ENCODE data around the gene SOAT1. TPM values are rescaled to one million over a fixed set of nuclear protein-coding genes. Genes with fewer than 3 reads are reported as not detected.
A peak's percentile ranks its signal among the peaks of the same experiment; 100 is the strongest.

Gene SOAT1
- total and polyA plus RNA-seq, 2 donors (not counting 1 experiment from before 2014, with no cell fraction given), result 3.1 to 25.1 TPM

DNA sequence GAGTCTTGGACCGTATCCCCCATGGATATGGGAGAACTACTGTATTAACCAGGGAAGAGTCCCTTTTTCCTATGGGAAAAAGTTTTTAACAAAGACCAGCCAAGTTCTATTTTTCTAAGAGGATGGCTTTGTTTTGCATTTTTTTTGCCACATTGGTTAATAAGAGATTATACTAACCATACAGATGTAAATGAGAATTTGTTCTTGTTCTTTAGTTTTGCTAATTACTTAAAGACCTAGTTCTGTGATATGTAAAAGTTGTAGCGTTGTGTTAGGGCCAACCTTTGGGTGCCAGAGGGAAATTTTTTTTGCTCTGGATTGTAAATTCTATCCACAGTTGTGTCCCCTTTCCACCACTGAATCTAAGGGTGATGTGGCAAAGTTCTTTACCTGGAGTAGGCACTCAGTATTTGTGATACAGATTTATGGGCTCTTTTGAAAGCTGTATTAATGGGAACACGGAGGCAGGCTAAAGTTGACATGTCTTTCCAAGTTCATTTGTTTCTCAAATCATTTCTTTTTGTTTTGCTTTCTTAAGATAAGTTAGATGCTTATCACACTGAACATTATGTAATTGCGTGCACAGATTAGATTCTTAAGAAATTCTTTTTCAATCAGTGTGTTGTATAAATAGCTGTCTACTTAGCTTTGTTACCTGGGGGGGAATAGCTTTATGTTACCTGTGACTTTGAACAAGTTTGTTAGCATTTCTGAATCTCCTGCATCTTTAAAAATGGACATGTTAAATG, 2.9 kb downstream of the SOAT1 start:
- no peak for ATAC-seq (ENCODE audit: low read depth)
- POLR2A ChIA-PET, result interaction anchor here (0.6 kb wide), 1 partner anchor 69 kb away, joined by 3 read pairs; the partner anchor contains the start of gene AXDND1

DNA sequence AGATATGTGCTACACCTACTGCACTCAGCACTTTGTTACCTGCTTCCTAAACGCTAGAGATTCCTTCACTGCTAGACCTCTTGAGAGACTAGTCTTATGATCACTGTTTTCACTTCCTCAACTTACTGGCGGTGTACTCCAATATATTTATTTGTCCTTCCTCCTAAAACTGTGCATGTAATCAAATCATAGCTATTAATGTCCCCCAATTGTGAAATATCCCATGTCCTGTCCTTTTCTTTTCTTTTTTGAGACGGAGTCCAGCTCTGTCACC, 3.4 kb downstream of the SOAT1 start:
- peak overlapping the region; percentile 24 for H3K4me2 ChIP-seq (replicated peaks; ENCODE audit: low read depth, low read length, poor library complexity, severe bottlenecking)
- ChIA-PET POLR2A (interaction anchor here (0.6 kb wide), 1 partner anchor 69 kb away, joined by 3 read pairs; the partner anchor contains the start of gene AXDND1), CTCF (interaction anchor here (0.7 to 0.8 kb wide), 2 partner anchors 73 to 653 kb away, joined by 3 to 4 read pairs; no protein-coding TSS in a partner anchor)
- Mint-ChIP-seq H3K4me3 (peak overlapping the region; percentile 24), H3K4me1 (peaks cover 53% of the 10 kb centered on the region), H3K27me3 (no peaks in the 10 kb centered on the region), H3K27ac (peak overlapping the region; percentile 23), H3K9me3 (ENCODE audit: insufficient read depth) (no peaks in the 10 kb centered on the region)
- H3K4me1 ChIP-seq (ENCODE audit: control insufficient read depth in 2 of 2, insufficient read depth in 2 of 2, low read length in 2 of 2), result peaks cover 32 to 43% of the 10 kb centered on the region in 2 donors
- H3K9ac ChIP-seq (ENCODE audit: low read length), result no peak overlapping the region
- H2AFZ ChIP-seq (ENCODE audit: insufficient read depth, low read depth, low read length, poor library complexity, severe bottlenecking), result no peak overlapping the region
- no peaks in the 10 kb centered on the region for H3K27me3 ChIP-seq (replicated peaks in 1 of 4; ENCODE audit: control extremely low read depth in 1 of 4, control insufficient read depth in 3 of 4, insufficient read depth in 4 of 4, low read length in 3 of 4)
- H3K36me3 ChIP-seq (replicated peaks in 1 of 2; ENCODE audit: control extremely low read depth in 1 of 2, control insufficient read depth in 1 of 2, extremely low read depth in 1 of 2, insufficient read depth in 2 of 2, low read length in 1 of 2), result no peaks in the 10 kb centered on the region
- peaks cover 68% of the 10 kb centered on the region for H3K79me2 ChIP-seq (ENCODE audit: control insufficient read depth, insufficient read depth, low read length)
- intact Hi-C loops (cut with micrococcal nuclease), result loop anchor here (10.0 kb wide), 1 partner anchor 1338 kb away; the partner anchor contains the start of gene XPR1
- 38% methylated on average over 3 of the region's 3 CpGs for WGBS (ENCODE audit: insufficient coverage)
- peaks cover 10% of the 10 kb centered on the region for H4K20me1 ChIP-seq (ENCODE audit: control insufficient read depth, insufficient read depth, low read length, poor library complexity, severe bottlenecking)
- ATAC-seq (ENCODE audit: low read depth), result no peak
- no peak overlapping the region for H3K27ac ChIP-seq (ENCODE audit: low read length in 2 of 2)
- H3K9me3 ChIP-seq (ENCODE audit: control extremely low read depth in 1 of 3, control insufficient read depth in 2 of 3, insufficient read depth in 1 of 3, low read length in 2 of 3), result no peaks in the 10 kb centered on the region
- DNase-seq, result peak; percentile 50
- TF ChIP-seq EZH2 (IDR thresholded peaks at IDR 0.05; ENCODE audit: borderline replicate concordance, insufficient read depth, low read depth, low read length, poor library complexity, severe bottlenecking), result no peak
- TF ChIP-seq, protein P1, sequence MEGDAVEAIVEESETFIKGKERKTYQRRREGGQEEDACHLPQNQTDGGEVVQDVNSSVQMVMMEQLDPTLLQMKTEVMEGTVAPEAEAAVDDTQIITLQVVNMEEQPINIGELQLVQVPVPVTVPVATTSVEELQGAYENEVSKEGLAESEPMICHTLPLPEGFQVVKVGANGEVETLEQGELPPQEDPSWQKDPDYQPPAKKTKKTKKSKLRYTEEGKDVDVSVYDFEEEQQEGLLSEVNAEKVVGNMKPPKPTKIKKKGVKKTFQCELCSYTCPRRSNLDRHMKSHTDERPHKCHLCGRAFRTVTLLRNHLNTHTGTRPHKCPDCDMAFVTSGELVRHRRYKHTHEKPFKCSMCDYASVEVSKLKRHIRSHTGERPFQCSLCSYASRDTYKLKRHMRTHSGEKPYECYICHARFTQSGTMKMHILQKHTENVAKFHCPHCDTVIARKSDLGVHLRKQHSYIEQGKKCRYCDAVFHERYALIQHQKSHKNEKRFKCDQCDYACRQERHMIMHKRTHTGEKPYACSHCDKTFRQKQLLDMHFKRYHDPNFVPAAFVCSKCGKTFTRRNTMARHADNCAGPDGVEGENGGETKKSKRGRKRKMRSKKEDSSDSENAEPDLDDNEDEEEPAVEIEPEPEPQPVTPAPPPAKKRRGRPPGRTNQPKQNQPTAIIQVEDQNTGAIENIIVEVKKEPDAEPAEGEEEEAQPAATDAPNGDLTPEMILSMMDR (IDR thresholded peaks at IDR 0.05), result no peak
- H3K4me3 ChIP-seq (ENCODE audit: control extremely low read depth in 1 of 5, extremely low read depth in 1 of 5, insufficient read depth in 1 of 5, low read depth in 2 of 5, low read length in 4 of 5), result no peak overlapping the region

More for the DNA sequence above, 2.9 kb downstream of the SOAT1 start:
- H2AFZ ChIP-seq (ENCODE audit: insufficient read depth, low read depth, low read length, poor library complexity, severe bottlenecking), result no peak overlapping the region
- Mint-ChIP-seq H3K27me3 (no peaks in the 10 kb centered on the region), H3K27ac (peak overlapping the region; percentile 23), H3K4me1 (peaks cover 53% of the 10 kb centered on the region), H3K4me3 (peak overlapping the region; percentile 24), H3K9me3 (ENCODE audit: insufficient read depth) (no peaks in the 10 kb centered on the region)
- no peaks in the 10 kb centered on the region for H3K36me3 ChIP-seq (replicated peaks in 1 of 2; ENCODE audit: control extremely low read depth in 1 of 2, control insufficient read depth in 1 of 2, extremely low read depth in 1 of 2, insufficient read depth in 2 of 2, low read length in 1 of 2)
- peak overlapping the region; percentile 24 for H3K4me2 ChIP-seq (replicated peaks; ENCODE audit: low read depth, low read length, poor library complexity, severe bottlenecking)
- TF ChIP-seq, protein P1 (IDR thresholded peaks at IDR 0.05), result no peak
- TF ChIP-seq EZH2 (IDR thresholded peaks at IDR 0.05; ENCODE audit: borderline replicate concordance, insufficient read depth, low read depth, low read length, poor library complexity, severe bottlenecking), result no peak
- H3K27ac ChIP-seq (ENCODE audit: low read length in 2 of 2), result no peak overlapping the region
- no peak overlapping the region for H3K4me3 ChIP-seq (ENCODE audit: control extremely low read depth in 1 of 5, extremely low read depth in 1 of 5, insufficient read depth in 1 of 5, low read depth in 2 of 5, low read length in 4 of 5)
- no peak for DNase-seq
- H3K27me3 ChIP-seq (replicated peaks in 1 of 4; ENCODE audit: control extremely low read depth in 1 of 4, control insufficient read depth in 3 of 4, insufficient read depth in 4 of 4, low read length in 3 of 4), result no peaks in the 10 kb centered on the region
- no peak overlapping the region for H3K9ac ChIP-seq (ENCODE audit: low read length)
- no peaks in the 10 kb centered on the region for H3K9me3 ChIP-seq (ENCODE audit: control extremely low read depth in 1 of 3, control insufficient read depth in 2 of 3, insufficient read depth in 1 of 3, low read length in 2 of 3)
- intact Hi-C loops (cut with micrococcal nuclease), result loop anchor here (10.0 kb wide), 1 partner anchor 1338 kb away; the partner anchor contains the start of gene XPR1
- peaks cover 63% of the 10 kb centered on the region for H3K79me2 ChIP-seq (ENCODE audit: control insufficient read depth, insufficient read depth, low read length)
- WGBS (ENCODE audit: insufficient coverage), result no CpG with 5 or more reads among the region's 4 CpGs
- CTCF ChIA-PET, result interaction anchor here (0.7 to 0.8 kb wide), 2 partner anchors 74 to 652 kb away, joined by 3 to 4 read pairs; no protein-coding TSS in a partner anchor
- H3K4me1 ChIP-seq (ENCODE audit: control insufficient read depth in 2 of 2, insufficient read depth in 2 of 2, low read length in 2 of 2), result peaks cover 32 to 43% of the 10 kb centered on the region in 2 donors
- H4K20me1 ChIP-seq (ENCODE audit: control insufficient read depth, insufficient read depth, low read length, poor library complexity, severe bottlenecking), result peaks cover 6% of the 10 kb centered on the region

Data from B cell (primary cell).